Right lobe of liver (tissue), 6 donors: Measurements from ENCODE around the gene GALNT17. TPM values are rescaled to one million over a fixed set of nuclear protein-coding genes. Genes with fewer than 3 reads are reported as not detected.

Source experiments
- ATAC-seq, 4 donors: fragments of 200-7000 bp; cut with Tn5 transposase; one replicate each; pipeline ENCODE4 v1.9.1; 2020; ENCODE audit warnings: mild to moderate bottlenecking in 4 of 4, moderate library complexity in 4 of 4
- DNase-seq, 3 donors: peaks; one replicate each; pipeline ENCODE4 v3.0.0-alpha.2; 2020
- H3K27ac ChIP-seq, 3 donors: fragments of 200-600 bp; one replicate each; pipeline ENCODE4 v1.8.0; 2022
- H3K27me3 ChIP-seq, 2 donors: fragments of 200-600 bp; one replicate each; pipeline ENCODE4 v1.8.0; 2022
- H3K36me3 ChIP-seq, 4 donors: fragments of 200-600 bp; sonication (generic) in 1 of 4; one replicate each; pipeline versions ENCODE4 v1.5.1 to v1.8.0; 2017 to 2022; ENCODE audit warnings: control low read depth in 1 of 4
- H3K4me1 ChIP-seq, 4 donors: fragments of 200-600 bp; sonication (generic) in 1 of 4; one replicate each; pipeline versions ENCODE4 v1.5.1 to v1.8.0; 2017 to 2022; ENCODE audit warnings: control low read depth in 1 of 4
- H3K4me3 ChIP-seq, 3 donors: fragments of 200-600 bp; one replicate each; pipeline ENCODE4 v1.8.0; 2022
- H3K9me3 ChIP-seq, 4 donors: fragments of 200-600 bp; sonication (generic) in 1 of 4; one replicate each; pipeline versions ENCODE4 v1.5.1 to v1.8.0; 2017 to 2022; ENCODE audit warnings: control low read depth in 1 of 4
- CTCF ChIP-seq, 4 donors: fragments of 200-600 bp in 3 of 4; fragments of 450-650 bp in 1 of 4; IDR thresholded peaks; one replicate each; pipeline versions ENCODE4 v1.5.1 to v1.8.0; 2016 to 2022; ENCODE audit warnings: antibody characterized with exemption in 4 of 4, mild to moderate bottlenecking in 2 of 4
- POLR2A ChIP-seq: fragments of 450-650 bp; IDR thresholded peaks from one replicate; pipeline ENCODE4 v1.6.1; 2017; ENCODE audit warnings: antibody characterized with exemption, mild to moderate bottlenecking
- WGBS: methylation state at CpG from one replicate; pipeline ENCODE4 v1.1.6; 2018; ENCODE audit warnings: low coverage, low lambda C conversion rate; ENCODE audit not compliant: insufficient coverage; ENCODE audit errors: missing lambda C conversion rate; 5-methylcytosine and 5-hydroxymethylcytosine counted together
- intact Hi-C, 2 donors: fragments of 100-400 bp; cut with DNase I; formaldehyde crosslinking; loops; one replicate each; pipeline versions ENCODE4 v1.11.2 to v1.14.1; 2022
- total RNA-seq, 6 experiments: library from RNA; depleted of rRNA in 2 of 6; stranded (reverse); fragments of >200 nt in 2 of 6; fragmentation: NEBNext Ultra II Directional in 3 of 6; extraction: Animal tissue kit (Norgen Biotek cat#: 25700) in 3 of 6; gene quantifications; one replicate each; pipeline versions ENCODE4 v1.1.0 to v1.2.4, GENCODE V29; 2016 to 2023
- donor health status: DM: no; HTN: yes; CAD: no.
- donor health status: DM: no; HTN: no; CAD: no.
- donor health status: DM: no; HTN: no; CAD: no.
- donor health status: DM: no; HTN: yes; CAD: no.
- donor health status: DM: no; HTN: yes; CAD: no.

The GALNT17 gene
- total RNA-seq, 6 experiments from 2014 or later: 0.06 to 0.31 (median 0.10) TPM

- TF ChIP-seq CTCF (IDR thresholded peaks at IDR 0.05) (no peak), POLR2A (no peak)
- DNase-seq: no peak
- 68% methylated on average over 5 of the region's 6 CpGs for WGBS
- Histone ChIP-seq H3K4me3 (no peak overlapping the region), H3K27ac (no peak overlapping the region), H3K9me3 (no peaks in the 10 kb centered on the region), H3K36me3 (no peaks in the 10 kb centered on the region), H3K27me3 (no peaks in the 10 kb centered on the region), H3K4me1 (no peaks in the 10 kb centered on the region)
- ATAC-seq: no peak
- intact Hi-C loops: no loop called here
Observed at GRCh38 chr7:71482284-71482683, 350.3 kb downstream of the GALNT17 start.

GRCh38 chr7:71484380-71484779 lies 352.4 kb downstream of the GALNT17 start:
- no peak for DNase-seq
- no peak for TF ChIP-seq POLR2A
- no peak for TF ChIP-seq CTCF (IDR thresholded peaks at IDR 0.05)
- intact Hi-C loops: no loop called here
- Histone ChIP-seq H3K4me3 (no peak overlapping the region), H3K27me3 (no peaks in the 10 kb centered on the region), H3K36me3 (no peaks in the 10 kb centered on the region), H3K9me3 (no peaks in the 10 kb centered on the region), H3K27ac (no peak overlapping the region), H3K4me1 (no peaks in the 10 kb centered on the region)
- 82% methylated on average over 2 of the region's 3 CpGs for WGBS
- ATAC-seq: no peak

GRCh38 chr7:71485586-71485985 lies 353.6 kb downstream of the GALNT17 start:
- Histone ChIP-seq H3K27ac (no peak overlapping the region), H3K9me3 (no peaks in the 10 kb centered on the region), H3K27me3 (no peaks in the 10 kb centered on the region), H3K36me3 (no peaks in the 10 kb centered on the region), H3K4me3 (no peak overlapping the region), H3K4me1 (no peaks in the 10 kb centered on the region)
- no peak for ATAC-seq
- no peak for TF ChIP-seq CTCF (IDR thresholded peaks at IDR 0.05)
- no peak for TF ChIP-seq POLR2A
- WGBS: 73% methylated on average over 3 of the region's 3 CpGs
- no peak for DNase-seq
- intact Hi-C loops: no loop called here

GRCh38 chr7:71486414-71486813 lies 354.5 kb downstream of the GALNT17 start:
- 50% methylated on average over 5 of the region's 5 CpGs for WGBS
- Histone ChIP-seq H3K4me3 (no peak overlapping the region), H3K27me3 (no peaks in the 10 kb centered on the region), H3K4me1 (no peaks in the 10 kb centered on the region), H3K9me3 (no peaks in the 10 kb centered on the region), H3K27ac (no peak overlapping the region), H3K36me3 (no peaks in the 10 kb centered on the region)
- TF ChIP-seq CTCF (IDR thresholded peaks at IDR 0.05) (no peak), POLR2A (no peak)
- ATAC-seq (no peak), DNase-seq (no peak)
- intact Hi-C loops: no loop called here
